B cell (primary cell): ENCODE measurements around the gene DENND1C. TPM values are rescaled to one million over a fixed set of nuclear protein-coding genes. Genes with fewer than 3 reads are reported as not detected.

Experiments
- ATAC-seq: fragments of 200-7000 bp; cut with Tn5 transposase; one replicate; pipeline ENCODE4 v1.10.0; 2021; ENCODE audit warnings: low read depth, mild to moderate bottlenecking, moderate number of reproducible peaks, moderate library complexity
- CTCF ChIA-PET: fragments of 350-600 bp; sonication (Branson Sonifier 250); formaldehyde crosslinking; loops from one replicate; lab custom pipeline; 2021; ENCODE audit warnings: antibody characterized with exemption, inconsistent platforms; lab: Charles Lee
- POLR2A ChIA-PET: fragments of 350-600 bp; sonication (Branson Sonifier 250); formaldehyde crosslinking; loops from one replicate; lab custom pipeline; 2021; ENCODE audit warnings: antibody characterized with exemption; lab: Charles Lee
- DNase-seq: peaks from one replicate; pipeline ENCODE4 v3.0.0; 2013
- H2AFZ ChIP-seq: 2 replicates; pipeline ENCODE4 v1.6.1; 2012; ENCODE audit warnings: mild to moderate bottlenecking, low read depth, low read length; ENCODE audit not compliant: insufficient read depth, poor library complexity, severe bottlenecking
- H3K27ac ChIP-seq, 2 donors: 1 replicate in 1 of 2; 2 replicates in 1 of 2; pipeline ENCODE4 v1.5.1; 2012 to 2013; ENCODE audit warnings: low read length in 2 of 2, mild to moderate bottlenecking in 2 of 2, moderate library complexity in 1 of 2
- H3K27me3 ChIP-seq, 4 experiments: fragments of 200-600 bp in 1 of 4; sonication (generic) in 1 of 4; replicated peaks in 1 of 4; 1 replicate in 2 of 4; 2 replicates in 2 of 4; pipeline versions ENCODE4 v1.6.1 to v1.7.0; 2013 to 2016; ENCODE audit warnings: low read length in 3 of 4, mild to moderate bottlenecking in 2 of 4, mixed read lengths in 1 of 4, moderate library complexity in 1 of 4; ENCODE audit not compliant: insufficient read depth in 4 of 4, control insufficient read depth in 3 of 4; ENCODE audit errors: control extremely low read depth in 1 of 4
- H3K36me3 ChIP-seq, 2 experiments: replicated peaks in 1 of 2; 1 replicate in 1 of 2; 2 replicates in 1 of 2; pipeline versions ENCODE4 v1.6.1 to v1.7.1; 2013; ENCODE audit warnings: low read length in 1 of 2; ENCODE audit not compliant: insufficient read depth in 2 of 2, control insufficient read depth in 1 of 2; ENCODE audit errors: control extremely low read depth in 1 of 2, extremely low read depth in 1 of 2
- H3K4me1 ChIP-seq, 2 donors: fragments of 200-600 bp in 1 of 2; sonication (generic) in 1 of 2; 1 replicate in 1 of 2; 2 replicates in 1 of 2; pipeline versions ENCODE4 v1.5.1 to v1.6.1; 2013 to 2017; ENCODE audit warnings: low read length in 2 of 2; ENCODE audit not compliant: control insufficient read depth in 2 of 2, insufficient read depth in 2 of 2
- H3K4me2 ChIP-seq: replicated peaks from 2 replicates; pipeline ENCODE3; 2012; ENCODE audit warnings: mild to moderate bottlenecking, low read depth, low read length; ENCODE audit not compliant: poor library complexity, severe bottlenecking
- H3K4me3 ChIP-seq, 5 experiments: fragments of 200-600 bp in 1 of 5; sonication (generic) in 1 of 5; 1 replicate in 3 of 5; 2 replicates in 2 of 5; pipeline versions ENCODE4 v1.5.1 to v1.7.0; 2011 to 2016; ENCODE audit warnings: low read length in 4 of 5, mild to moderate bottlenecking in 4 of 5, low read depth in 2 of 5, control low read depth in 1 of 5, moderate library complexity in 1 of 5; ENCODE audit not compliant: insufficient read depth in 1 of 5; ENCODE audit errors: control extremely low read depth in 1 of 5, extremely low read depth in 1 of 5
- H3K79me2 ChIP-seq: fragments of 200-600 bp; sonication (generic); one replicate; pipeline ENCODE4 v1.6.0; 2016; ENCODE audit warnings: low read length; ENCODE audit not compliant: control insufficient read depth, insufficient read depth
- H3K9ac ChIP-seq: fragments of 200-600 bp; sonication (generic); 2 replicates; pipeline ENCODE4 v1.6.1; 2017; ENCODE audit warnings: mild to moderate bottlenecking, low read length, moderate library complexity
- H3K9me3 ChIP-seq, 3 donors: one replicate each; pipeline versions ENCODE4 v1.6.1 to v1.7.1; 2013; ENCODE audit warnings: low read length in 2 of 3; ENCODE audit not compliant: control insufficient read depth in 2 of 3, insufficient read depth in 1 of 3; ENCODE audit errors: control extremely low read depth in 1 of 3
- H4K20me1 ChIP-seq: 2 replicates; pipeline ENCODE4 v1.6.0; 2012; ENCODE audit warnings: mild to moderate bottlenecking, low read length; ENCODE audit not compliant: insufficient read depth, control insufficient read depth, poor library complexity, severe bottlenecking
- H3K27ac Mint-ChIP-seq: one replicate; pipeline ENCODE4 v1.8.0; 2021; ENCODE audit warnings: mixed read lengths
- H3K27me3 Mint-ChIP-seq: one replicate; pipeline ENCODE4 v1.8.0; 2021; ENCODE audit warnings: mixed read lengths
- H3K4me1 Mint-ChIP-seq: one replicate; pipeline ENCODE4 v1.8.0; 2021; ENCODE audit warnings: mixed read lengths
- H3K4me3 Mint-ChIP-seq: one replicate; pipeline ENCODE4 v1.8.0; 2021; ENCODE audit warnings: mixed read lengths
- H3K9me3 Mint-ChIP-seq: one replicate; pipeline ENCODE4 v1.8.0; 2022; ENCODE audit warnings: mixed read lengths; ENCODE audit not compliant: insufficient read depth
- EZH2 ChIP-seq: IDR thresholded peaks from 2 replicates; pipeline ENCODE4 v1.6.1; 2012; ENCODE audit warnings: borderline replicate concordance, low read depth, mild to moderate bottlenecking, moderate library complexity, low read length; ENCODE audit not compliant: insufficient read depth, poor library complexity, severe bottlenecking
- WGBS: methylation state at CpG from one replicate; pipeline ENCODE4 v1.1.5; 2013; ENCODE audit warnings: missing lambda C conversion rate; ENCODE audit not compliant: insufficient coverage; 5-methylcytosine and 5-hydroxymethylcytosine counted together
- intact Hi-C: fragments of 100-400 bp; cut with micrococcal nuclease; formaldehyde crosslinking; loops from one replicate; pipeline ENCODE4 v1.10.0; 2022
- polyA plus RNA-seq: library from polyadenylated mRNA; depleted of rRNA; stranded (reverse); fragments of >200 nt; gene quantifications from 2 replicates; pipeline ENCODE4 v1.2.3, GENCODE V29; 2012
- total RNA-seq, 2 donors: library from RNA; stranded (reverse); fragments of 120-200 nt in 1 of 2; gene quantifications; 1 replicate in 1 of 2; 2 replicates in 1 of 2; pipeline versions ENCODE4 v1.2.3 to v1.2.4, GENCODE V29; 2013 to 2022
- TF ChIP-seq, protein P1 (sequence below): fragments of 200-600 bp; IDR thresholded peaks from one replicate; pipeline ENCODE4 v1.8.0; 2022; ENCODE audit warnings: antibody characterized with exemption, mild to moderate bottlenecking

Gene DENND1C
- total and polyA plus RNA-seq, 2 donors (not counting 1 experiment from before 2014, with no cell fraction given) = 119 to 132 TPM

- TF ChIP-seq, protein P1, sequence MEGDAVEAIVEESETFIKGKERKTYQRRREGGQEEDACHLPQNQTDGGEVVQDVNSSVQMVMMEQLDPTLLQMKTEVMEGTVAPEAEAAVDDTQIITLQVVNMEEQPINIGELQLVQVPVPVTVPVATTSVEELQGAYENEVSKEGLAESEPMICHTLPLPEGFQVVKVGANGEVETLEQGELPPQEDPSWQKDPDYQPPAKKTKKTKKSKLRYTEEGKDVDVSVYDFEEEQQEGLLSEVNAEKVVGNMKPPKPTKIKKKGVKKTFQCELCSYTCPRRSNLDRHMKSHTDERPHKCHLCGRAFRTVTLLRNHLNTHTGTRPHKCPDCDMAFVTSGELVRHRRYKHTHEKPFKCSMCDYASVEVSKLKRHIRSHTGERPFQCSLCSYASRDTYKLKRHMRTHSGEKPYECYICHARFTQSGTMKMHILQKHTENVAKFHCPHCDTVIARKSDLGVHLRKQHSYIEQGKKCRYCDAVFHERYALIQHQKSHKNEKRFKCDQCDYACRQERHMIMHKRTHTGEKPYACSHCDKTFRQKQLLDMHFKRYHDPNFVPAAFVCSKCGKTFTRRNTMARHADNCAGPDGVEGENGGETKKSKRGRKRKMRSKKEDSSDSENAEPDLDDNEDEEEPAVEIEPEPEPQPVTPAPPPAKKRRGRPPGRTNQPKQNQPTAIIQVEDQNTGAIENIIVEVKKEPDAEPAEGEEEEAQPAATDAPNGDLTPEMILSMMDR = no peak
- no peak for TF ChIP-seq EZH2
- ATAC-seq = no peak
- Histone ChIP-seq H3K4me1 (peaks cover 32 to 61% of the 10 kb centered on the region in 2 donors), H2AFZ (no peak overlapping the region), H3K9ac (no peak overlapping the region), H3K4me3 (no peak overlapping the region), H3K9me3 (peaks cover 0 to 4% (median 0%) of the 10 kb centered on the region in 3 donors), H4K20me1 (no peaks in the 10 kb centered on the region), H3K27me3 (no peaks in the 10 kb centered on the region), H3K4me2 (no peak overlapping the region), H3K79me2 (no peaks in the 10 kb centered on the region), H3K36me3 (no peaks in the 10 kb centered on the region), H3K27ac (no peak overlapping the region)
- WGBS = 100% methylated on average over 1 of the region's 2 CpGs
- intact Hi-C loops = loop anchor here (5.0 kb wide), 1 partner anchor 33 kb away; no protein-coding TSS in a partner anchor
- ChIA-PET CTCF (interaction anchor here (0.6 to 2.1 kb wide), 3 partner anchors 9 to 343 kb away, joined by 3 to 6 read pairs (median 4); no protein-coding TSS in a partner anchor), POLR2A (no interaction called here)
- Mint-ChIP-seq H3K4me3 (peak overlapping the region; percentile 63), H3K4me1 (peaks cover 47% of the 10 kb centered on the region), H3K27me3 (no peaks in the 10 kb centered on the region), H3K9me3 (no peaks in the 10 kb centered on the region), H3K27ac (peak overlapping the region; percentile 81)
- no peak for DNase-seq
Observed at GRCh38 chr19:6519289-6519688, 37.7 kb upstream of the DENND1C start.

GRCh38 chr19:6518145-6518911 is 36.7 kb upstream of the DENND1C start:
- ATAC-seq (peak; percentile 14), DNase-seq (peak; percentile 72)
- no peak overlapping the region for H2AFZ ChIP-seq
- no peaks in the 10 kb centered on the region for H3K9me3 Mint-ChIP-seq
- no peaks in the 10 kb centered on the region for H4K20me1 ChIP-seq
- no peaks in the 10 kb centered on the region for H3K27me3 ChIP-seq
- intact Hi-C loops = loop anchor here (1.0 to 5.0 kb wide), 2 partner anchors 10 to 34 kb away; no protein-coding TSS in a partner anchor
- H3K4me3 ChIP-seq = peak overlapping the region in 2 of 5 experiments; percentile 11 to 26
- POLR2A ChIA-PET = interaction anchor here (0.6 to 2.1 kb wide), 7 partner anchors 10 to 219 kb away, joined by 3 to 19 read pairs (median 5); partner anchors contain the start of gene TNFSF9
- CTCF ChIA-PET = interaction anchor here (0.7 to 4.1 kb wide), 16 partner anchors 11 to 345 kb away, joined by 3 to 52 read pairs (median 8); partner anchors contain the start of genes ALKBH7 and GPR108
- peak overlapping the region; percentile 52 to 54 for H3K27ac ChIP-seq
- H3K27me3 Mint-ChIP-seq = no peaks in the 10 kb centered on the region
- WGBS = 4% methylated on average over 7 of the region's 14 CpGs
- peak overlapping the region; percentile 67 for H3K4me2 ChIP-seq
- H3K36me3 ChIP-seq = no peaks in the 10 kb centered on the region
- no peak for TF ChIP-seq EZH2
- TF ChIP-seq, protein P1 = no peak
- H3K79me2 ChIP-seq = no peaks in the 10 kb centered on the region
- H3K4me1 Mint-ChIP-seq = peaks cover 47% of the 10 kb centered on the region
- H3K9ac ChIP-seq = peak overlapping the region; percentile 1
- H3K27ac Mint-ChIP-seq = peak overlapping the region; percentile 83
- H3K4me3 Mint-ChIP-seq = peak overlapping the region; percentile 68
- peaks cover 32 to 60% of the 10 kb centered on the region in 2 donors for H3K4me1 ChIP-seq
- peaks cover 0 to 4% (median 0%) of the 10 kb centered on the region in 3 donors for H3K9me3 ChIP-seq
